GM10847 (cell line): Measurements from ENCODE around the gene ANKRD29.

Experiments
- POLR2A ChIP-seq: IDR thresholded peaks from 2 replicates; pipeline ENCODE4 v1.6.1; 2011; ENCODE audit not compliant: insufficient read length; ENCODE audit errors: extremely low read depth

Gene ANKRD29

DNA sequence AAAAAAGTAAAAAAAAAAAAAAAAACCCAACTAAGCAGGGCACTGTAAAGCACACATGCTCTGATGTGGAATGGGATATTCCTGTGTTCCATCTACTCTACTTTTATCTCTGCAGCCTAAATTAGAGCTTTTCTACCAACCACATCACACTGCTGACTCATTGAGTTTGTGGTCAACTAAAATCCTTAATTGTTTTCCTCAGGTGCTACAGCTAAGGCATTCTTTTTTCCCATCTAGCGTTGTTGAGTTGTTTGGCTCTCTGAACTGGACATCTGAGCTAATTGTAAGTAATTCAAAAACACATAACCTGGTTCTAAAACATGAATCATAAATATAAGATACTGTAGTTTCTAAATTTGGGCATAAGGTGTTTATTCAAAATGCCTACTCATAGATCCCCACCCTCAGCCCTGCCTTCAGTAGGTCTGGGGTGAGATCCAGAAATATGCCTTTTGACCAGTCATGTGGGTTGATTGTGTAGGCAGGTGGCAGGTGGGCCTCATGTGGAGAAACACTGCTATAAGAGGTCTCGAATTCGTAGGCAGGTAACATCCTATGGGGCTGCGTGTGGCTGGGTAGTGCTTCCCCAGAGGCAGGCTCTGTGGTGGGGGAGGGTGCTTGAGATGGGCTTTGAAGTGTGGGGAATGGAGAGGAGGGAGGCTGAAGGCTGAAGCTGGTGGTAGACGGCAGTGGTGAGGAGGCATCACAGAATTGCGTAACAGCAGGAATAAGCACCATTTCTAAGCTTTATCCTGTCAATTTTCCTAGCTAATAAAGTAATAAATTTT, 27.2 kb downstream of the ANKRD29 start:
- TF ChIP-seq POLR2A = no peak

DNA sequence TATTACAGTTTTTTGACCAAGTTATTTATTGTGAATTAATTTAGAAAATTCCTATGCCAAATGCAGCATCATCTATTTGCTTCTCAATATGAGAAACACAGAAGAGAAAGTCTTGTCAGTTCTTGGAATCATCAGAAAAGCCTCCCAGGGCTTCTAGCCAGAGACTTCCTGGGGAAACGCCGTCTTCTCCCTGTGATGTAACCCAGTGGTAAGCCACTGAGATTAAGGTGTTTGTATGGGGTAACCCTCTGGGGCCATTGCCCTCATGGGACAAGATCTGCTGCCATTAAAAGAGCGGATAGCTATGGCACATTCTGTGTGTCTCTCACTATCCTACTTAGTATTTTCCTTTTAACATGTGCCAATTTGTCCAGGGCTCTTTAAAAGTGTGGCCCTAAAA, 28.0 kb downstream of the ANKRD29 start:
- no peak for TF ChIP-seq POLR2A

DNA sequence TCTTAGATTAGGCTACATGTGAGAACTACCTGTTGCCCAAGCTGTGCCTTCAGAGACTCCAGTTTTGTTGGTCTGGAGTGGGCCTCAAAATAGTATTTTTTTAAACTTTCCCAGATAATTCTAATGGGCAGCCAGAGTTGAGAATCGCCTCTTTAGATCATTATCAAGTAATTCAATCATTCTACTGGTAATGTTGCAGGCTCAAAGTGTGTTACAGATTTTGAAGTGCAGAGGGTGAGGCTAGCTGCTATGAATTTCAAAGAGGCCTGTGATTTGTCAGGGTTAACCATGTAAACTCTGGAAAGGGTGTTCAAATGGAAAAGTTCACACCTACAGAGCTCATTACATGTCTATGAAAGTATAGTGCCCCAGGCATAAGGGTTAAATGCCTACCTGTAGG, 30.1 kb downstream of the ANKRD29 start:
- no peak for TF ChIP-seq POLR2A

DNA sequence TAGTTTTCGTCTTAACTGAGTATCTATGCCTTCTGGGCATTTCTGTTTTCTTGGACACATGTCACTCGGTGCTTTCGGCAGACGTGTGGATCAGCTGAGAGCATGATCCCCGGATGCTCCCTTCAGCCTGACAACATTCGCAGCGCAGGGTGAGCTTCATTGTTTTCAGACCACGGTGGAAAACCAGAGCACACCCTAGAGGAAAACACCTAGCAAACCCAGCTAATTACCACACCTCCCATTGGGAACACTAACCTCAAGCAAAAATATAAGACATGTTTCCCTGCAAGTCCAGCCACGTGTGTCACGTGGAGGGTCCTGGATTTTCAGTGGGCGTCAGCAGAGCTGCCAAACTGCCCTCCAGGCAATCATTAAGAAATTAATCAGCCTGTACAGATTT, 31.0 kb downstream of the ANKRD29 start:
- TF ChIP-seq POLR2A = no peak

DNA sequence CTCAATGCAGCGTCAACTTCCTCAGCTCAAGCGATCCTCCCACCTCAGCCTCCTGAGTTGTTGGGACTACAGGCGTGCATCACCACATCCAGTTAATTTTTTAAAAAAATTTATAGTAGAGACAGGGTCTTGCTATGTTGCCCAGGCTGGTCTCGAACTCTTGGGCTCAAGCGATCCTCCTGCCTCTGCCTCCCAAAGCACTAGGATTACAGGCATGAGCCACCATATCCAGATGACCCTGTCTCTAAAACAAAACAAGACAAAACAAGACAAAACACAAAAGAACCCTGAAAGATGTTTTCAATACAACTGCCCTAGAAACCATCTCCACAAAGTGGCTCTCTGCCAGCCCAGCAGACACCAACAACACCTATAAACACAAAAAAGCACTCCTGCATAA, 31.4 kb downstream of the ANKRD29 start:
- no peak for TF ChIP-seq POLR2A

DNA sequence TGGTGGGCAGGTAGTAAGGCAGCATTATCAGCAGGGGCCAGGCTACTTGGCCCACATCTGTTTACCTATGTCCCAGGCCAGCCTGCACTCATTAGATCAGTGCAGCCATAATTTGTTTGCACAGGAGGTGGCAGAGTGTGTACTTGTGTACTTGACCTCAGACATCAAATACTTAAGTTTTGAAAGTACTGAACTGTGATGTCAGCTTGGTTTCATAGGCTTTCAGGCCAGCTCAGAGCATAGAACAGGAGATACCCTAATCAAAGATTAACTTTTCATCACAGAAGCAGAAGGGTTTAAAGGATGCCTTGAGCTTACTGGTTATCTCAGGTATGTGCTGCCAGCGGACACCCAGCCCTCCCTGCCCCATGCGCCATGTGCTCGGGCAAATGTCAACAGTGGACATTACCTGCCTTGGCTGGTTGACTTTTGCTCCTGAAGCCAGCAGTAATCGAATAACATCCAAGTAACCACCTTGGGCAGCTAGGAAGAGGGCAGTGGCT, 33.2 kb downstream of the ANKRD29 start:
- no peak for TF ChIP-seq POLR2A

DNA sequence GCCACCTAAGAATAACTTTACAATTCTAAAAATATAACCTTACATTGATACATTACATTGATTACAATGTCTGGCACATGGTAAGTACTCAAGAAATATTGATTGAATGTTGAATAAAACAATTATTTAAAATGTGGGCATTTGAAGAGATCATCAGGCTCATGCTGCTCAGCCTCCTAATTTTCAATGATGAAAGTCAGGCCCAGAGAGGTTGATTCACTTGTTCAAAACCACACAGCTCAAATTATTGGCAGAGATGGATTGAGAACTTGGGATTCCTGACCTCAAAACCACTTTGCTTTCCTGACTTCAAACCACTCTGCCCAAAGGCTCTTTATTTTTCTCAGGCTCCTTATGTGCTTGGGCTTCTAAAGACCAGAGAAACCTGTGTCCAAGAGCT, 34.7 kb downstream of the ANKRD29 start:
- TF ChIP-seq POLR2A = no peak

DNA sequence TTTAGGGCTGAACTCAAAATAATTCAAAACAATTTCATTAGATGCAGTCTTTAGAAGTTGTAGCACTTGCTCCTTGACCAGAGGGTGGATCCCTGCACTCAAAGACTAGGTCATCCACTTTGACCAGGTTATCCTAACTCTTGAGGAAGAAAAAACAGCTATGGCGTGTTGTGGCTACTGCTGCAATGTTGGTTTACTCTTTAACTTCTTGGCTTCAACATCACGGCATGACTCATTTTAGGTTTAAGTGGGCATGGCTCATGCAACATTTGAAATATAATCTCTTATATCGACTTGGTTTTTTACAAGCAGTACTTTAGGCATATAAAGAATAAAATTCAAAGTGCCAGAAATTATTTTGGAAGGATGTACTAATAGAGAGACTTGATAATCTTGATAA, 35.4 kb downstream of the ANKRD29 start:
- no peak for TF ChIP-seq POLR2A

DNA sequence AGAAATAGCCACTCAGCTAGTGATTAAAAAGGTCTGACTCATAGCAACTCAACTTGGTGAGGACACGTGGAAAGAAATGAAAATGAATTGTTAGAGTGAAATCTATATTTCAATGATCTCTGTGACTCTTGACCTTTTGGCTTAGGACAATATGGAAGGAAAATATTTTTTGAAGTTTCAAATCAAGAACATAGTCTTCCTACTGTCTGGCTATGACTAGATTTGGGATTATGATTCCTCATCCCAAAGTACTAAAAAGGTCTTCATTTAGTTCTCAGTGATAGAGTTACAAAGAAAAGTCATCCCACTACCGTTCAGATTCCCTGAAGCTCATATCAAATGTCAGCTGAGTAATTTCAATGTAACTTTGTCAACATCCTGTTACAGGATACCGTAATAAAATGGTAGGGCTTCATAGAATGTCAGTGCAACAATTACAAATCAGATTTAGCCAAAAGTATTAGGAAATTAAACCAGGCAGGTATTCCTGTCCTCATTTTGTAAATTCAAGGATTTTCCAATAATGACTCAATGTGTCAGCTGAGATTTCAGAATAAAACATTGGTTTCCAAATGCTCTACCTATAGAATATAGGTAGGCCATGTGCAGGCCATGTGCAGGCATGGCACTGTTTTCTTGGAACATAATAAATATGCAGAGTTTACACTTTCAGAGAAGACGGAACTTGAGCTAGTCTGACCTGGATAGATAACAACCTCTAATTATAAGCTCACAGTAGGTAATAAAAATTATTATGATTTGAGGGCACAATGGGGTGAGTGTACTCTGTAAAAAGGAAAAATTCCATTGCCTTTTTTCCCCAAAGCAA, 36.0 kb downstream of the ANKRD29 start:
- TF ChIP-seq POLR2A = no peak

DNA sequence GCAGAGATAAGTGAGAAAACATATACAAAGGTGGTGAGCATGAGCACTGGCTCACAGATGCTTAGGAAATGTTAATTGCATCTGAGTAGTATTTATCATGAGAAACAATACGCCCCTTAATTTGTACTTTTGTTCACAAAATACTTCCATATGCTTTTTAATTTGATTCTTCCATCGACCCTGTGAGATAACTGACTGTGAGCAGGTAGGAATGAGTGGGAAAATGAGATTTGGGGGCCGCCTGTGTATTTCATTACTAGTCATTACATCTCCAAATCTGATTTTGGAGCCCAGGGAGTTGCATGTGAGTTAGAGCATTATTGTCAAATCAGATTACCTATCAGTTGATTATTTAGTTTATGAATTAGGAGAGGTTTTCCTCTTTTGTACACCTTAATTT, 39.7 kb downstream of the ANKRD29 start:
- no peak for TF ChIP-seq POLR2A

DNA sequence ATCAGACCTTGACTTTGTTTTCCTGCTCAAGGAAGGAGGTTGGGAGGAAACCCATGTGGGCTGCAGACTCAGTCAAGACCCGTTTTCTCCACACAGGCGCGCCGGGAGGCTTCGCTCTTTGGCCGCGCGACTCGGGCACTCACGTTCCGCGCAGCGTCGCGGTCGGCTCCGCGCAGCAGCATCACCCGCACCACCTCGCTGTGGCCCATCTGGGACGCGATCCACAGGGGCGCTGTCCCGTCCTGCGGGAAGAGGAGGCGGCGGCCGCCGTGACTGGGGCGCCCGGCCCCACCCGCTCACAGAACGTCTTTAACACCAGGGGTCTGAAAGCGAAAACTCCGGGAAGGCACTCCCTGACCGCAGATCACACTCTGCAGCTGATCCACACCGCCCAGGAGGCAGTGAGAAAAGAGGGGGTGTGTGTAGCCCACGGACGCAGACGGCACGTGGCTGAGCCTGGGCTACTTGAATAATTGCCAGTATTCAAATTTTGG, 43.3 kb downstream of the ANKRD29 start:
- TF ChIP-seq POLR2A = no peak

DNA sequence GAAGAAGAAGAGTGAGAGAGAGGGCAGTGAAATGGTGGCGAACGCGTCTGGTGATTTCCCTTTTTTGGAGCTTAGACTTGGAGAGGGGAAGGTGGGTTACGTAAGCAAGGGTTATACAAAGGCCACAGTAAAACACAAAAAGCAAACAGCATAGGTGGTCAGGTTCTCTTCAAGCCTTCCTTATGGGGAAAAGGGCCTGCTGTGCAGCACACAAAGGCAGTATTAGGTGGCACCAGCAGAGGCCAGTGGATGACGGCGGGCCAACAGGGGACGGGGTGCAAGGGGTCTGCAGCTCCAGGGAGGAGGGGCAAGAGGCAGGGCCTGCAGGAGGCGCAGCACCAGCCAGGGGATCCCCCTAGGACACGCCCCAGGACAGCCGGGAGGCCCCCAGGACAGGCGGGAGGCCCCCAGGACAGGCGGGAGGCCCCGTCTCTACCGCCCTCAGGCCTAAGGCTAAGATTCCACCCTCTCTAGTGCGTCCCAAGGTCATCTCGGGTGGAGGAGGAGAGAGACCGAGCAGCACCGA, 43.8 kb downstream of the ANKRD29 start:
- no peak for TF ChIP-seq POLR2A

DNA sequence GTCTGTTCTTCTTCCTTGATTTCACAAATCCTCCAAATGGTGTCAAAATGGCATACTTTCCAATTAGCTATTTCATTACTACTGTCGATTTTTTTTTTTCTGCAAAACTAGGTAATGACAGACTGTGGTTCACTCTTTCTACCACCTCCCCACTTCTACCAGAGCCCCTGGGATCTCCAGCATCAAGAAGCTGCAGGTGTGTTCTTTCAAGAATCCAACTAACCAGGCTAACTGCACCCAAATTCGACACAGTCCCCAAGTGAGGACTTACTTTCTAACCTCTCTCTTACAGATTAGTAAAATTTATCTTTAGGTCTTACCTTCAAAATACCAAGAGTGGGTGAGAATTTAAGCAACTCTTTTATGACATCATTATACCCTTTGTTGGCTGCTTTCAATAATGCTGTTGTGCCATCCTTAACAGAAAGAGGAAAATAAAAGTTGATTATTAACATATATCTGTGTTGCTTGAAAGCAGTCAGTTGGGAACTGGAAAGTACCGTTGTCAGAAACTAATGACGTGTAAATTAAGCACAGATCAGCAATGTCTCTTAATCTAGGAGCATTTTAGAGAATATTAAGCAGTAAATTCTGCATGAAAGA, 45.2 kb downstream of the ANKRD29 start:
- no peak for TF ChIP-seq POLR2A

DNA sequence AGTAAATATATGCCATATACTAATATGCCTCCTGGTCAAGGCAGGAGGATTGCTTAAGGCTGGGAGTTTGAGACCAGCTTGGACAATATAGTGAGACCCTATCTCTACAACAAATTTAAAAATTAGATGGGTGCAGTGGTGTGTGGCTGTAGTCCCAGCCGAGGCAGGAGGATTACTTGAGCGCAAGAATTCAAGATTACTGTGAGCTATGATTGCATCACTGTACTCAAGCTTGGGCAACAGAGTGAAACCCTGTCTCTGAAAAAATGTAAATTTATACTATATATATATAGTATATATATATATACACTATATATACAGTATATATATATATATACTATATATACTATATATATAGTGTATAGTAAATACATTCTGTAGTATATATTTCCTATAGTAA, 46.5 kb downstream of the ANKRD29 start:
- no peak for TF ChIP-seq POLR2A

DNA sequence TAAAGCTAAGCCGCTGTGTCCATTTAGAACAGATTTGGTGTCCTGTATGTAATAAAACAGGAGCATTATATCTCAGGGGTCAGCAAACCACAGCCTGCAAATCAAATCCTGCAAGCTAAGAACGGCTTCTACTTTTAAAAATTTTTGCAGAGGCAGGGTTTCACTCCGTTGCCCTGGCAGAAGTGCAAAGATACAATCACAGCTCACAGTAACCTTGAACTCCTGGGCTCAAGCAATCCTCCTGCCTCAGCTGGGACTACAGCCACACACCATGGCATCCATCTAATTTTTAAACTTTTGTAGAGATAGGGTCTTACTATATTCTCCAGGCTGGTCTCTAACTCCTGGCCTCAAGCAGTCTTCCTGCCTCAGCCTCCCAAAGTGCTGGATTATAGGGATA, 47.8 kb downstream of the ANKRD29 start:
- no peak for TF ChIP-seq POLR2A
